ENCODE data around the gene FAH. TPM values are rescaled to one million over a fixed set of nuclear protein-coding genes. Genes with fewer than 3 reads are reported as not detected.

Gene FAH
- total RNA-seq, 1 experiment from 2014 or later = 21.5 TPM

GRCh38 chr15:80162059-80162554, 9.3 kb downstream of the FAH start:
- H2BK12ac ChIP-seq (ENCODE audit: insufficient read length, low read depth, low read length) = no peak overlapping the region
- no peak overlapping the region for H3K14ac ChIP-seq (ENCODE audit: insufficient read depth, low read length)
- no peaks in the 10 kb centered on the region for H3K23me2 ChIP-seq (ENCODE audit: insufficient read length, low read depth, low read length, poor library complexity, severe bottlenecking)
- Mint-ChIP-seq H3K9me3 (no peaks in the 10 kb centered on the region), H3K4me3 (no peak overlapping the region), H3K27ac (no peak overlapping the region), H3K36me3 (ENCODE audit: insufficient read depth in 1 of 3, low read depth in 3 of 3) (peaks cover 11 to 40% (median 14%) of the 10 kb centered on the region in 3 experiments), H3K4me1 (0 out of 4 replicates have a peak, but pooled peaks cover 0 to 2% of the 10 kb centered on the region in 2 experiments), H3K27me3 (ENCODE audit: low read depth) (no peaks in the 10 kb centered on the region)
- WGBS (ENCODE audit: extremely low coverage, insufficient read length, low lambda C conversion rate) = no CpG with 5 or more reads among the region's 6 CpGs
- no peaks in the 10 kb centered on the region for H3K9me3 ChIP-seq (ENCODE audit: control insufficient read depth, low read depth, low read length)
- no peak overlapping the region for H3K4me2 ChIP-seq (ENCODE audit: insufficient read depth, insufficient read length, low read length)
- H2AK5ac ChIP-seq (ENCODE audit: insufficient read length, low read length) = no peak overlapping the region
- no peaks in the 10 kb centered on the region for H3K27me3 ChIP-seq (ENCODE audit: insufficient read depth, low read length)
- no peak overlapping the region for H3K18ac ChIP-seq (ENCODE audit: insufficient read length, low read depth, low read length)
- H4K5ac ChIP-seq (ENCODE audit: insufficient read length, low read depth, low read length) = no peak overlapping the region
- H3K56ac ChIP-seq (ENCODE audit: insufficient read length, low read depth, low read length) = no peak overlapping the region
- H3K4me1 ChIP-seq (ENCODE audit: insufficient read depth, low read length) = no peaks in the 10 kb centered on the region
- no peak overlapping the region for H3K4ac ChIP-seq (ENCODE audit: low read depth, low read length)
- H2BK120ac ChIP-seq (ENCODE audit: low read depth, low read length, poor library complexity, severe bottlenecking) = no peak overlapping the region
- no peak overlapping the region for H2AFZ ChIP-seq (ENCODE audit: low read length)
- no peaks in the 10 kb centered on the region; the same call in 1 of the 2 replicates for H3K79me2 ChIP-seq (ENCODE audit: insufficient read depth, low read length)
- H2BK5ac ChIP-seq (ENCODE audit: insufficient read length, low read length) = no peak overlapping the region
- H3T11ph ChIP-seq (ENCODE audit: low read length) = no peak overlapping the region
- H4K91ac ChIP-seq (ENCODE audit: insufficient read length, low read depth, low read length) = no peak overlapping the region
- no peak overlapping the region for H2BK15ac ChIP-seq (ENCODE audit: low read depth, low read length)
- H3K27ac ChIP-seq (ENCODE audit: insufficient read length, low read depth, low read length) = no peak overlapping the region
- no peak overlapping the region for H2BK20ac ChIP-seq (ENCODE audit: low read depth, low read length, poor library complexity, severe bottlenecking)
- H4K20me1 ChIP-seq (ENCODE audit: control insufficient read depth, insufficient read depth, insufficient read length) = no peaks in the 10 kb centered on the region
- DNase-seq = no peak
- H3K23ac ChIP-seq (ENCODE audit: insufficient read length, low read depth, low read length) = no peak overlapping the region
- TF ChIP-seq, protein P1, sequence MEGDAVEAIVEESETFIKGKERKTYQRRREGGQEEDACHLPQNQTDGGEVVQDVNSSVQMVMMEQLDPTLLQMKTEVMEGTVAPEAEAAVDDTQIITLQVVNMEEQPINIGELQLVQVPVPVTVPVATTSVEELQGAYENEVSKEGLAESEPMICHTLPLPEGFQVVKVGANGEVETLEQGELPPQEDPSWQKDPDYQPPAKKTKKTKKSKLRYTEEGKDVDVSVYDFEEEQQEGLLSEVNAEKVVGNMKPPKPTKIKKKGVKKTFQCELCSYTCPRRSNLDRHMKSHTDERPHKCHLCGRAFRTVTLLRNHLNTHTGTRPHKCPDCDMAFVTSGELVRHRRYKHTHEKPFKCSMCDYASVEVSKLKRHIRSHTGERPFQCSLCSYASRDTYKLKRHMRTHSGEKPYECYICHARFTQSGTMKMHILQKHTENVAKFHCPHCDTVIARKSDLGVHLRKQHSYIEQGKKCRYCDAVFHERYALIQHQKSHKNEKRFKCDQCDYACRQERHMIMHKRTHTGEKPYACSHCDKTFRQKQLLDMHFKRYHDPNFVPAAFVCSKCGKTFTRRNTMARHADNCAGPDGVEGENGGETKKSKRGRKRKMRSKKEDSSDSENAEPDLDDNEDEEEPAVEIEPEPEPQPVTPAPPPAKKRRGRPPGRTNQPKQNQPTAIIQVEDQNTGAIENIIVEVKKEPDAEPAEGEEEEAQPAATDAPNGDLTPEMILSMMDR (conservative IDR thresholded peaks at IDR 0.05) = no peak
- no peaks in the 10 kb centered on the region for H3K79me1 ChIP-seq (ENCODE audit: insufficient read depth, low read depth, low read length, poor library complexity, severe bottlenecking)
- H4K8ac ChIP-seq (replicated peaks; ENCODE audit: insufficient read length, low read depth, low read length) = no peak overlapping the region
- no peak overlapping the region for H3K9ac ChIP-seq (ENCODE audit: extremely low read depth, insufficient read length, low read length)

Data from H9 (cell line).